Loucy (cell line): ENCODE results near the gene UNG.

Experiments
- EZH2phosphoT487 ChIP-seq: fragments of 200-600 bp; IDR thresholded peaks from 2 replicates; pipeline ENCODE4 v1.6.1; 2018; ENCODE audit warnings: antibody characterized with exemption, mild to moderate bottlenecking, moderate library complexity, borderline replicate concordance
- TF ChIP-seq, protein P1 (sequence below): fragments of 200-600 bp; sonication (generic); conservative IDR thresholded peaks from 2 replicates; pipeline ENCODE4 v1.5.1; 2014; ENCODE audit warnings: mild to moderate bottlenecking, antibody characterized with exemption, low read length

DNA sequence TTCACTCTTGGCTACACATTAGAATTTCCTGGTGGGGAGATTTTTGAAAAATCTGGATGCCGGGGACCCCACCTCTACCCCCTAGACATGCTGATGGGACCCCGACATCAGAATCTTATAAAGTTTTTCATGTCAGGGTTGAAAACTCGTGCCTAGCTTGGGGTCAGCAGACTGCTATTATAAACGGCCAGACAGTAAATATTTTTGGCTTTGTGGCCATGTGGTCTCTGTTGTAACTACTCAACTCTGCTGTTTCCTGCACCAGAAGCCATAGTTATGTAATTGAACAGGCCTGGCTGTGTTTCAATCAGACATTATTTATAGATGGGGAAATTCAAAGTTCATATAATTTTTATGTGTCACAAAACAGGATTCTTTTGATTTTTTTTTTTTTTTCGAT lies 60.6 kb downstream of the UNG start:
- TF ChIP-seq, protein P1, sequence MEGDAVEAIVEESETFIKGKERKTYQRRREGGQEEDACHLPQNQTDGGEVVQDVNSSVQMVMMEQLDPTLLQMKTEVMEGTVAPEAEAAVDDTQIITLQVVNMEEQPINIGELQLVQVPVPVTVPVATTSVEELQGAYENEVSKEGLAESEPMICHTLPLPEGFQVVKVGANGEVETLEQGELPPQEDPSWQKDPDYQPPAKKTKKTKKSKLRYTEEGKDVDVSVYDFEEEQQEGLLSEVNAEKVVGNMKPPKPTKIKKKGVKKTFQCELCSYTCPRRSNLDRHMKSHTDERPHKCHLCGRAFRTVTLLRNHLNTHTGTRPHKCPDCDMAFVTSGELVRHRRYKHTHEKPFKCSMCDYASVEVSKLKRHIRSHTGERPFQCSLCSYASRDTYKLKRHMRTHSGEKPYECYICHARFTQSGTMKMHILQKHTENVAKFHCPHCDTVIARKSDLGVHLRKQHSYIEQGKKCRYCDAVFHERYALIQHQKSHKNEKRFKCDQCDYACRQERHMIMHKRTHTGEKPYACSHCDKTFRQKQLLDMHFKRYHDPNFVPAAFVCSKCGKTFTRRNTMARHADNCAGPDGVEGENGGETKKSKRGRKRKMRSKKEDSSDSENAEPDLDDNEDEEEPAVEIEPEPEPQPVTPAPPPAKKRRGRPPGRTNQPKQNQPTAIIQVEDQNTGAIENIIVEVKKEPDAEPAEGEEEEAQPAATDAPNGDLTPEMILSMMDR: no peak
- no peak for TF ChIP-seq EZH2phosphoT487
